Activated CD8-positive, alpha-beta memory T cell treated with anti-CD3 and anti-CD28 coated beads for 36 hours (primary cell): ENCODE measurements around the gene NFKB2. TPM values are rescaled to one million over a fixed set of nuclear protein-coding genes. Genes with fewer than 3 reads are reported as not detected.

Experiments
- CTCF ChIA-PET: fragments of 350-600 bp; sonication (Branson Sonifier 250); formaldehyde crosslinking; loops from one replicate; lab custom pipeline; 2021; ENCODE audit warnings: antibody characterized with exemption; lab: Charles Lee
- POLR2A ChIA-PET: fragments of 350-600 bp; sonication (Branson Sonifier 250); formaldehyde crosslinking; loops from one replicate; lab custom pipeline; 2021; ENCODE audit warnings: antibody characterized with exemption; lab: Charles Lee
- total RNA-seq, 2 experiments: library from RNA; stranded (reverse); gene quantifications; one replicate each; pipeline ENCODE4 v1.2.3, GENCODE V29; 2021

Gene NFKB2
- total RNA-seq, 2 experiments from 2014 or later: 272 to 279 TPM

DNA sequence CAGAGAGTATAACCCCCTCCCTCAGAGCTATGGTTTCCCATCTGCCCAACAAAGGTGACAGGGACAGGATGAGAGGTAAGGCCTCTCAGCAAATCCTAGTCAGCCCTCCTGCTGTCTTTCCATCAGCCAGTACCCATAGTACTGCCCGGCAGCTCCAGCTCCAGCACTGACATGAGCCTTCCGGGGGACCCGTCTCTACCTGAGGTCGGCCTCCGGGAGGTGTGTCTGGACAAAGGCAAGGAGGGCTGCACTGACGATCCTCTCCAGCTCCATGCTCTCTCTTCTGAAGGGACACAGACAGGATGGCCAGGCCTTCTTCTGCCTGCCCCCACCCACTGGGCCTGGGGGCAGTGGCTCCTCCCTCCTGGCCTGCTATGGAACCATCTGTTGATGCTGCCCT is 29.4 kb downstream of the NFKB2 start:
- ChIA-PET CTCF (interaction anchor here (1.3 to 5.9 kb wide), 2 partner anchors 25 to 79 kb away, joined by 3 to 34 read pairs; partner anchors contain the start of gene SUFU), POLR2A (interaction anchor here (0.9 kb wide), 1 partner anchor 27 kb away, joined by 6 read pairs; no protein-coding TSS in a partner anchor)

DNA sequence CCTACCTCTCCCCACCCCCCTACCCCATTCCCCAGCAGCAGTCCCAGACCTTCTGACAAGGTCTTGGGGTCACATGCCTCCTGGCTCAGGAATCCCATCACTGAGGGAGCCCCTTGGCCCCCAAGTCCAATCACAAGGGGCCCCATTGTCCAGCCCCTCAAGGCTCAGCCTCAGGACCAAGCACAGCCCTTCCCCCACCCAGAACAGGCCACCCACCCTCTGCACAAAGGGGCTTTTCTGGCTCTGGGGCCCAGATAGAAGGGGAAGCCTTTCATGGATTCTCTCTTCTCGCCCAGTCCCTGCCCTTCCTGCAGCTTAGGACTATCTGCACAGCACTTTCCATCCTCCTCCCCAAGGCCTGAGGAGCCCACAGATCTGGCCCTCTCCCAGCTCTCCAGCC is 29.9 kb downstream of the NFKB2 start:
- ChIA-PET CTCF (interaction anchor here (1.4 kb wide), 1 partner anchor 10 kb away, joined by 3 read pairs; no protein-coding TSS in a partner anchor), POLR2A (no interaction called here)

- ChIA-PET POLR2A (no interaction called here), CTCF (interaction anchor here (1.4 kb wide), 1 partner anchor 8 kb away, joined by 3 read pairs; no protein-coding TSS in a partner anchor)
These were observed 31.3 kb downstream of the NFKB2 start for GRCh38 chr10:102426803-102427287.

DNA sequence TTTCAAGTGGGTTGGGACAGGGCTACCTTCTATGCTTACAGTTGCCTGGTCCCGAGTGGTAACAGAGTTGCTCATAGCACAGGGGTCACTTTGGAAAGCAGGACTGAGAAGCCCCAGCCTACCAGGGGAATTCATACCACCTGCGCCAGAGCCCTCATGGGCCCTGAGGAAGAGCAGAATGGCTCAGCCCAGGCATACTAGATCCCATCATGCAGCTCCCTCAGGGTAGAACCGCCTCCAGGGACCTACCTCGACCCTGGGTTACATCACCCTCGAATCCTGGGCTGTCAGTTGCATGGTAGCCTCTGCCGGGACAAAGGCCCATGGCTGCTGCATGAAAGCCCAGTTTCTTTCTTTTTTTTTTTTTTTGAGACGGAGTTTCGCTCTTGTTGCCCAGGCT is 34.0 kb downstream of the NFKB2 start:
- ChIA-PET CTCF (interaction anchor here (0.7 to 1.2 kb wide), 2 partner anchors 197 to 200 kb away, joined by 3 to 5 read pairs; no protein-coding TSS in a partner anchor), POLR2A (interaction anchor here (0.7 kb wide), 1 partner anchor 22 kb away, joined by 4 read pairs; no protein-coding TSS in a partner anchor)

GRCh38 chr10:102431452-102432124 is 36.1 kb downstream of the NFKB2 start:
- ChIA-PET POLR2A (interaction anchor here (1.4 to 2.8 kb wide), 3 partner anchors 10 to 30 kb away, joined by 4 to 41 read pairs (median 39); partner anchors contain the start of genes C10orf95 and FBXL15), CTCF (interaction anchor here (0.6 to 3.4 kb wide), 8 partner anchors 10 to 339 kb away, joined by 3 to 24 read pairs (median 6); partner anchors contain the start of genes C10orf95, FBXL15 and NFKB2)

GRCh38 chr10:102432162-102432950 is 36.9 kb downstream of the NFKB2 start, which contains the start of gene CUEDC2:
TSS of gene CUEDC2 (minus strand) at chr10:102432574. CDS start at chr10:102425188, 7,386 bp downstream.
- POLR2A ChIA-PET: interaction anchor here (0.6 to 2.8 kb wide), 6 partner anchors 10 to 301 kb away, joined by 3 to 41 read pairs (median 4); partner anchors contain the start of genes C10orf95 and FBXL15
- CTCF ChIA-PET: interaction anchor here (0.6 to 3.4 kb wide), 10 partner anchors 10 to 47 kb away, joined by 3 to 24 read pairs (median 6); partner anchors contain the start of genes C10orf95, FBXL15 and NFKB2

DNA sequence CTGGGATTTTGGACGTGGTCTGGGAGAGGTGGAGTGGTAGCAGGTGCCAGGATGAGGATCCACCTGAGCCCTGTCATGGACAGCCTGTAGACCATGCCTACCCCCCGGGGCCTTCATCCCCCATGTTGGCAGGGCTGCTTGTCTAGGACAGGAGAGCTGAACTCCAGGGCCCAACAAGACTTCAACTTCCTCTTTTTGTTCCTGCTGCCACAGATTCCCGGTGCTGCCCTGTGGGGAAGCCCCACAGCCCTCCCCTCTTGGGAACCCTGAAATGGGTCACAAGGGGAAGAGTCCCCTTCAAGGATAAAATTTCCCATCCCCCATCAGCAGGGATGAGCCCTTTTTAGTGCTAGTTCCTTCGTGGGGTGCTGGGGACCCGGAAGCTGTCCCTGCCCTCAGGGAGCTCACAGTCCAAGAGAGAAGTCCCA is 38.1 kb downstream of the NFKB2 start:
- ChIA-PET CTCF (interaction anchor here (1.0 to 3.4 kb wide), 5 partner anchors 12 to 59 kb away, joined by 3 to 24 read pairs (median 5); partner anchors contain the start of genes FBXL15 and NFKB2), POLR2A (interaction anchor here (2.5 to 2.8 kb wide), 2 partner anchors 12 to 17 kb away, joined by 39 to 41 read pairs; partner anchors contain the start of genes C10orf95 and FBXL15)

GRCh38 chr10:102434394-102435132 is 39.1 kb downstream of the NFKB2 start:
- POLR2A ChIA-PET: interaction anchor here (1.2 to 2.2 kb wide), 4 partner anchors 14 to 69 kb away, joined by 4 to 9 read pairs (median 4); partner anchors contain the start of genes FBXL15 and SUFU
- CTCF ChIA-PET: interaction anchor here (1.0 to 3.1 kb wide), 5 partner anchors 9 to 40 kb away, joined by 3 to 18 read pairs (median 3); partner anchors contain the start of gene NFKB2

GRCh38 chr10:102435133-102435497 is 39.6 kb downstream of the NFKB2 start:
- POLR2A ChIA-PET: interaction anchor here (1.2 to 2.2 kb wide), 5 partner anchors 14 to 69 kb away, joined by 4 to 9 read pairs (median 4); partner anchors contain the start of genes FBXL15 and SUFU

GRCh38 chr10:102435529-102436233 is 40.2 kb downstream of the NFKB2 start:
- CTCF ChIA-PET: interaction anchor here (0.6 to 1.4 kb wide), 7 partner anchors 10 to 204 kb away, joined by 3 to 4 read pairs (median 3); no protein-coding TSS in a partner anchor
- POLR2A ChIA-PET: interaction anchor here (0.8 to 2.2 kb wide), 5 partner anchors 14 to 36 kb away, joined by 3 to 9 read pairs (median 4); partner anchors contain the start of genes C10orf95 and FBXL15

More at GRCh38 chr10:102435133-102435497, 39.6 kb downstream of the NFKB2 start:
- CTCF ChIA-PET: interaction anchor here (0.6 to 1.4 kb wide), 5 partner anchors 9 to 153 kb away, joined by 3 read pairs; no protein-coding TSS in a partner anchor

GRCh38 chr10:102436312-102436711 is 40.8 kb downstream of the NFKB2 start:
- ChIA-PET POLR2A (interaction anchor here (0.8 to 2.2 kb wide), 3 partner anchors 14 to 25 kb away, joined by 3 to 9 read pairs (median 4); partner anchors contain the start of gene C10orf95), CTCF (interaction anchor here (0.8 to 1.2 kb wide), 3 partner anchors 13 to 204 kb away, joined by 3 to 4 read pairs (median 4); no protein-coding TSS in a partner anchor)

DNA sequence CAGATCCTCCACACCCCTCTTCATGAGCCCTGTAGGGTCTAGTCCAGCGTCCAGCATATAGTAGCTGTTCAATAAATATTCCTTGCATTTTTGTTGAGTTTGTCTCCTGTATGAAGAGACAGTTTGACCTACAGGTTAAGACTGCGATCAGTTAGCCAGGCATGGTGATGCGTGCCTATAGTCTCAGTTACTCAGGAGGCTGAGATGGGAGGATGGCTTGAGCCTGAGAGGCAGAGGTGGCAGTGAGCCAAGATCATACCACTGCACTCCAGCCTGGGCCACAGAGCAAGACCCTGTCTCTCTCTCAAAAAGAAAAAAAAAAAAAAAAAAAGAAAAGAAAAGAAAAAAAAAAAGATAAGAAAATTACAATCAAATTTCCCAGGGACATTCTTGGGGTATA is 42.0 kb downstream of the NFKB2 start:
- POLR2A ChIA-PET: no interaction called here

GRCh38 chr10:102438374-102438773 is 42.9 kb downstream of the NFKB2 start:
- ChIA-PET CTCF (interaction anchor here (1.2 kb wide), 2 partner anchors 11 to 15 kb away, joined by 3 to 6 read pairs; no protein-coding TSS in a partner anchor), POLR2A (interaction anchor here (0.7 kb wide), 1 partner anchor 11 kb away, joined by 4 read pairs; no protein-coding TSS in a partner anchor)

More for the DNA sequence above, 42.0 kb downstream of the NFKB2 start:
- CTCF ChIA-PET: no interaction called here

GRCh38 chr10:102444851-102445250 is 49.3 kb downstream of the NFKB2 start:
- ChIA-PET CTCF (no interaction called here), POLR2A (no interaction called here)

GRCh38 chr10:102449321-102450123 is 54.0 kb downstream of the NFKB2 start:
- CTCF ChIA-PET: interaction anchor here (0.7 to 4.7 kb wide), 9 partner anchors 11 to 134 kb away, joined by 3 to 52 read pairs (median 5); partner anchors contain the start of genes CUEDC2 and NFKB2
- POLR2A ChIA-PET: interaction anchor here (0.5 to 4.9 kb wide), 14 partner anchors 11 to 323 kb away, joined by 3 to 39 read pairs (median 7); partner anchors contain the start of genes ARL3, CUEDC2, FBXL15 and NFKB2
